NT2/D1 (cell line): Measurements from ENCODE around the gene ZNF581.

Experiments used
- SUZ12 ChIP-seq: IDR thresholded peaks from 2 replicates; pipeline ENCODE4 v1.6.1; 2011; ENCODE audit not compliant: insufficient read length, insufficient read depth; ENCODE audit errors: extremely low read depth
- ZNF274 ChIP-seq: IDR thresholded peaks from 2 replicates; pipeline ENCODE4 v1.6.1; 2011; ENCODE audit warnings: mild to moderate bottlenecking, low read depth, low read length

DNA sequence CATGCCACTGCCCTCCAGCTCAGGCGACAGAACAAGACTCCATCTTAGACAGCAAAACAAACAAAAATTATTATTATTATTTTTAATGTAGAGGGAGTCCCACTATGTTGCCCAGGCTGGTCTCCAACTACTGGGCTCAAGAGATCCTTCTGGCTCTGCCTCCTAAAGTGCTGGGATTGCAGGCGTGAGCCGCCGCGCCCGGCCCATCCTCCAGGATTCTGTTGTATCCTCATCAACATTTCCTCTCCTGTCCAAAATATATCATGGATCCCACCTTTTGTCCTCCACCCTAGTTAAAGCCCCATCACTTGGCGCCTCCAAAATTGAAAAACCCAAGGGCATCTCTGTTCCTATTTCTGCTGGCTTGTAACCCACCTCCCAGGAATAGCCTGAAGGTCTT, 20.3 kb upstream of the ZNF581 start:
- TF ChIP-seq SUZ12 (no peak), ZNF274 (no peak)
